ACC112 (cell line): Measurements from ENCODE around the gene FMO1.
"Not testable (repeated sequence)": the region's sequence is repeated elsewhere in the genome, so short reads cannot be mapped to it uniquely, and the experiment has no call there.

ENCODE experiments used
- H2AFZ ChIP-seq: fragments of 200-600 bp; sonication (generic); one replicate; pipeline ENCODE4 v1.6.0; 2017; ENCODE audit warnings: antibody characterized with exemption, low read length; ENCODE audit not compliant: unreplicated experiment
- H3K27ac ChIP-seq: fragments of 200-600 bp; sonication (generic); 2 replicates; pipeline ENCODE4 v1.5.1; 2014; ENCODE audit warnings: low read depth, mild to moderate bottlenecking, antibody characterized with exemption, low read length, moderate library complexity
- H3K27me3 ChIP-seq: fragments of 200-600 bp; sonication (generic); 2 replicates; pipeline ENCODE4 v1.6.1; 2014; ENCODE audit warnings: mild to moderate bottlenecking, antibody characterized with exemption, low read length, moderate library complexity, mixed read lengths; ENCODE audit not compliant: insufficient read depth
- H3K36me3 ChIP-seq: fragments of 200-600 bp; sonication (generic); 2 replicates; pipeline ENCODE4 v1.6.1; 2016; ENCODE audit warnings: mild to moderate bottlenecking, antibody characterized with exemption, low read length, moderate library complexity, mixed read lengths; ENCODE audit not compliant: insufficient read depth
- H3K4me1 ChIP-seq: fragments of 200-600 bp; sonication (generic); one replicate; pipeline ENCODE4 v1.6.1; 2016; ENCODE audit warnings: low read length, mixed read lengths; ENCODE audit not compliant: insufficient read depth, unreplicated experiment, control insufficient read depth
- H3K4me3 ChIP-seq: fragments of 200-600 bp; sonication (generic); 2 replicates; pipeline ENCODE4 v1.5.1; 2014; ENCODE audit warnings: mild to moderate bottlenecking, low read depth, low read length
- H3K79me2 ChIP-seq: fragments of 200-600 bp; sonication (generic); one replicate; pipeline ENCODE4 v1.6.0; 2016; ENCODE audit warnings: low read length; ENCODE audit not compliant: control insufficient read depth, unreplicated experiment, insufficient read depth

FMO1 gene

DNA sequence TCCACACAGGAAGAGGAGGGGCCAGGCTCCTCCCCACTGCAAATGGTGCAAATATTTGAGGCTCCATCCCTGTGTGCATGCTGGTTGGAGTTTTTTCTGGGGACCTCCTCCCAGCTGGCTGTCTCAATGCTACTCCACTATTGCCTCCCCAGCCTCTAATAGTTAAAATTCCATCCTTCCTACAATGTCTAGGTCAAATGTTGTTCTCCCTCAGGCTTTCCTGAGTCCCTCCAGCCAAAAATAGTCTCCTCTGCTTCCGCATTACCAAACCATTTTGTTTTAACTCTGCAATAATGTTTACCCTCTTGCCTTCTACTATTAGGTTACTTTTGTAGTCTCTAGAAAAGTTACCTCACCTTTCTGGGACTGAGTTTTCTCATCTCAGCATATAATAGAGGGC lies 29.6 kb upstream of the FMO1 start:
- H3K27me3 ChIP-seq, result no peaks in the 10 kb centered on the region
- peak overlapping the region; percentile 59; the same call in 1 of the 2 replicates for H3K27ac ChIP-seq
- H3K4me1 ChIP-seq, result peaks cover 27% of the 10 kb centered on the region
- no peak overlapping the region for H2AFZ ChIP-seq
- no peak overlapping the region for H3K4me3 ChIP-seq
- no peaks in the 10 kb centered on the region for H3K36me3 ChIP-seq
- no peaks in the 10 kb centered on the region for H3K79me2 ChIP-seq

DNA sequence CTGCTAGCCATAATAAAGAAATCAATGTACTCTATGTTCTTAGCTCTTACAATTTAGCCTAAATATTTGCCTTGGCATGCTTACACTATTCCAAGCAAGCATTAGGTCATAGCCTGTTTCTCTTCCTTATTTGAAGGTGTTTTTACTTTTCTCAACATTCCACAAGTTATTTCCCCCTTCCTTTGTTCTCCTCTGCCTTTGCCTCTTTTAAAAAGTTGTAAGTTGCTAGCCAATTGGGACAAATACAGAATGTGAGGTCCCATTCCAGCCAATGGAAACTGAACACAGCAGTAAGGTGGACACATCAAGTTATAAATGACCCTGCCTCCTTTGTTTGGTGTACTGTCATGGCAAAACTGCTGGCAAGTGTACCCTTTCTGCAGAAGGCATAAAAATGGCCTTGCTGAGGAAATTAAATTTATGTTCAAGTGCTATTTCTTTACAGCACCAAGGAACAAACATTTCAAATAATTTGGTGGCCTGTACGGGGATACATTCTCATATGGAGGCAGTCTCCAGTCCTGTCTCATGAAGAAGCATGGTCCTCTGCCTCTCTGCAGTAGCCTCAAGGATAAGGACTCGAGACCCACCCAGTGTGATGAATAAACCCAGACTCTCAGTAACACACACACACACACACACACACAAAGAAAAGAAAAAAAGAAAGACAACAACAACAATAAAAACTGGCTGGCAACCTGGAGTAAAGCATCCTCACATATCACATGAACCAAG lies 28.8 kb upstream of the FMO1 start:
- H3K4me3 ChIP-seq, result peak overlapping the region; percentile 52

DNA sequence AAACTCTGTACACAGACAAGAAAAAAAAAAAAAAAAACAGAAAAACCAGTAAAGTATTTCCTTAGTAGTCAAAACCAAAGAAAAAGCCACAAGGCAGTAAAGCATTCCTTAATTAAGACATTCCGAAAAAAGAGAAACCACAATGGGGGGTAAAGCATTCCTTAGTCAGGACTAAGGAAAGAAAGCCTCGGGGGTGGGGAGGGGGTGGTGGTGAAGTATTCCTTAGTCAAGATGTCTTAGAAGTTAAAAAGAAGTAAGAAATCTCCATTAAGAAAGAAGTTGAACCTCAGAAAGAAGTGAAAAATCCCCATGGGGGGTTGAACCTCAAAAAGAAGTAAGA lies 28.2 kb upstream of the FMO1 start:
- Histone ChIP-seq H3K27ac (peak overlapping the region; percentile 59), H3K4me3 (peak overlapping the region; percentile 52), H3K27me3 (no peaks in the 10 kb centered on the region), H3K79me2 (no peaks in the 10 kb centered on the region), H3K36me3 (no peaks in the 10 kb centered on the region), H2AFZ (peak overlapping the region; percentile 93), H3K4me1 (peaks cover 27% of the 10 kb centered on the region)

More for the DNA sequence above, 28.8 kb upstream of the FMO1 start:
- H2AFZ ChIP-seq, result peak overlapping the region; percentile 93
- H3K79me2 ChIP-seq, result no peaks in the 10 kb centered on the region
- H3K4me1 ChIP-seq, result peaks cover 27% of the 10 kb centered on the region
- peak overlapping the region; percentile 59 for H3K27ac ChIP-seq
- no peaks in the 10 kb centered on the region for H3K27me3 ChIP-seq
- no peaks in the 10 kb centered on the region for H3K36me3 ChIP-seq

DNA sequence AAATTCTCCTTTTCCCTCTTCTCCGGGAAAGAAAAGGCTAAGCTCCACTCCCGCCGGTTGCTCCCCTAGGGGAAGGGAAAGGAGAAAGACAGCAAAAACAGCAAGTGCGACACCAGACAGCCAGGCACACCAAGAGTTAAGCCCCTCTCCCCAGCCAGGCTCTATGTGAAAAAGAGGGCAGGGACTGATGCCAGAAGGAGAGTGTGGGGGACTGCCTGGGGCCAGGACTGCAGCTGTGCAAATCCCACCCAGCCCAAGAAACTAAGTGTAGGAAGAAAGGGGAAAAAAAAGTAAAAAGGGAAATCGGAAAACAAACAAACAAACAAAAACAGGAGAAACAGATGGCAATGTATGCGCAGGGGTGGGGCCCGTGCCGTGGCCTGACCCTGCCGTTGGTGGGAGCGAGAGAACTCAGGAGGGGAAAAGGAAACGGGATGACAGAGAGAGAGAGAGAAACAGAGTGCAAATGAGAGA lies 27.7 kb upstream of the FMO1 start:
- peak overlapping the region; percentile 59 for H3K27ac ChIP-seq
- H3K4me3 ChIP-seq, result peak overlapping the region; percentile 52
- peaks cover 27% of the 10 kb centered on the region for H3K4me1 ChIP-seq
- H3K36me3 ChIP-seq, result no peaks in the 10 kb centered on the region
- H3K79me2 ChIP-seq, result no peaks in the 10 kb centered on the region
- peak overlapping the region; percentile 93 for H2AFZ ChIP-seq
- H3K27me3 ChIP-seq, result no peaks in the 10 kb centered on the region

DNA sequence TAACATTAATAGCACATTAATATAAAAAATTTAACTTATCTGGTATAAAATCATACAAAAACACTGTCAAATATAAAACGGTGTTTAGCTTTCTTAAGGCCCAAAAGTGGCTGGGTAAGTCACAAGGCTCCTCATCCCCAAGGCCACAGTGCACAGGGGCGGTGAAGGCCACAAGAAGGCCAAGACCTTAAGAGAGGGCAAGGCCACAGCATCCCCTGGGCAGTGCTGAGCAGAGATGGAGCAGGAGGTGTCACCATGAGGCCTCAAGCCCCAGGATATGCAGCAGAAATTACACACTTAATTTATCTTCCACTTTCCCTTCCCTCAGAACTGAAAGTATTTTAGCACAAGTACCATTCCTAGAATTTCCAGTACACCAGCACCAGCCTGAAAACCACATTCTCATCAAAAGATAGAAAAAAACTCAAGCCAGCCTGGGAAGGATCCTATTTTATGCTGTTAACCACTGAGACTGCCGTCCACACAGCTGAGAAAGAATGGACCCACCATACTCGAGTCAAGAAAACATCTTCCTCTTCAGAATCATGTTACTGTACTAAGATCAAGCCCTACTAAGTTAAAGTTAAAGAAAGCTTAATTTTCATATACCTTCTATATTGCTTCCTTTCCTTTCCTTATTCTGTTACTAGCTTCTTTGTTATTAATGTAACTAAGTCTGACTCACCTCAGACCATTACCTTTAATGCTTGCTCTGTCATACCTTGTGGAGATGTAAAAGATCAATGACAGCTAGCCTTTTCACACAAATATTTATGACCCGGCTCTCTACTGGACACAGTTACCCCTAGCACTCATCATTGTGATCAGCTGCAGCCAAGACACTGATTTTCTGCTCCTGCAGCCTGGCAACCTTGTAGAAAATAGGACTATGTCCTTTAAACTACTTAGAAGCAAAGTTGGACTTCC lies 26.4 kb upstream of the FMO1 start:
- Histone ChIP-seq H2AFZ (peak overlapping the region; percentile 63), H3K27ac (no peak overlapping the region)

DNA sequence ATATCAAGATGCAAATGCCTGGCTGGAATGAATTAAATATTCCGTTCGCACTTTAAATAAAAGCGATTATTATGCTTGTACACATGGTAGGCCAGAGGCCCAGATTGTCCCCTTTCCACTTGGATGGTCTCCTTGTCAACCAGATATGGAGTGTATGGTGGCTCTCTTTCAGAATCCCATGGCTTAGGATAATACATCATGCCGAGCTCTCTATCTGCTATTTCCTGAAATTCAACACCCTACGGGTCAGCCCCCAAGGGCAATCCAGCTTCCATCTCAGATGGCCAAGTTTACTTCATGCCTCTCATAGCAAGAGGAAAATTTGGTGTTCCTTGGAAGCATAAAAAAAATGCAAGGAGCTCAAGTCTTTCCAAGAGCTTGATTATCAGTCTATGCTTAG lies 25.4 kb upstream of the FMO1 start:
- no peaks in the 10 kb centered on the region for H3K27me3 ChIP-seq
- no peaks in the 10 kb centered on the region for H3K36me3 ChIP-seq
- H3K4me3 ChIP-seq, result no peak overlapping the region
- no peaks in the 10 kb centered on the region for H3K79me2 ChIP-seq
- no peak overlapping the region for H3K27ac ChIP-seq
- peak overlapping the region; percentile 55 for H2AFZ ChIP-seq
- H3K4me1 ChIP-seq, result peaks cover 27% of the 10 kb centered on the region

More for the DNA sequence above, 26.4 kb upstream of the FMO1 start:
- Histone ChIP-seq H3K4me3 (no peak overlapping the region), H3K79me2 (no peaks in the 10 kb centered on the region), H3K4me1 (peaks cover 27% of the 10 kb centered on the region), H3K27me3 (no peaks in the 10 kb centered on the region), H3K36me3 (no peaks in the 10 kb centered on the region)

DNA sequence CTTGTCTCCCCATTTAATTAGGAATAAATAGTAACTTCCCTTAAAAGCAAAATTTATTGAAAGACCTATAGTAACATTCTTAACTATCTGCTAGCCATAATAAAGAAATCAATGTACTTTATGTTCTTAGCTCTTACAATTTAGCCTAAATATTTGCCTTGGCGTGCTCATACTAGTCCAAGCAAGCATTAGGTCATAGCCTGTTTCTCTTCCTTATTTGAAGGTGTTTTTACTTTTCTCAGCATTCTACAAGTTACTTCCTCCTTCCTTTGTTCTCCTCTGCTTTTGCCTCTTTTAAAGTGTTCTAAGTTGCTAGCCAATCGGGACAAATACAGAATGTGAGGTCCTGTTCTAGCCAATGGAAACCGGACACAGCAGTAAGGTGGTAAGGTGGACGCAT lies 24.0 kb upstream of the FMO1 start:
- H3K36me3 ChIP-seq, result not testable (repeated sequence)

DNA sequence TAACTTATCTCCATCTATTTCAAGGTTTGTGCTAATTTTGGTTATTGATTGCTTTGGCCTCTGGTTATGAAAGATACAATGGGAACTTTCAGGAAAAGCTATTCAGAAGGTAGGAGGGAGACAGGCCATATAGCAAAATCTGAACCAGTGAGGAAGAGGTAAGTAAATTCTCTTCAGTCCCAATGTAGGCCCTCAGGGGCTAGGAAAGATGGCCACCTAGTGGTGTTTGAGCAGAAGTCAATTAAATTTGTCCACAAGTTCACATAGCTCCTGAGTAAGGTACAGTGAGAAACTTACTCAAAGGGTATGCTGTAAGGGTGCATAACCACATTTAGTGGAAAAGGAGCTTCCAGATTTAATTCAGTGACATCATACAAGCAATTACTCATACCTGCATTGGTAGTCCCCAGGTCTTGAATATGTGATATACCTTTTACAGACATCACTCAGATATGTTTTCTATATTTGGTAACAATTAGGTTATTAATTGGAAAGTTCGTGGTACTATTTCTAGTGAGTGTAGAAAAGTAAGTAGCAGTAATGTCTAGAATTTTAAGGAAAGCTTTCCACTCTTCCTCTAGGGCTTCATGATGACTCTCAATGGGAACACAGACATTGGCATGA lies 21.4 kb upstream of the FMO1 start:
- Histone ChIP-seq H3K4me3 (no peak overlapping the region), H3K27ac (no peak overlapping the region), H3K36me3 (no peaks in the 10 kb centered on the region), H2AFZ (no peak overlapping the region), H3K79me2 (no peaks in the 10 kb centered on the region), H3K27me3 (no peaks in the 10 kb centered on the region), H3K4me1 (peaks cover 3% of the 10 kb centered on the region)

More for the DNA sequence above, 24.0 kb upstream of the FMO1 start:
- not testable (repeated sequence) for H3K4me3 ChIP-seq, H3K27ac ChIP-seq, H3K27me3 ChIP-seq, H3K79me2 ChIP-seq, H2AFZ ChIP-seq
- H3K4me1 ChIP-seq, result peaks cover 19% of the 10 kb centered on the region

DNA sequence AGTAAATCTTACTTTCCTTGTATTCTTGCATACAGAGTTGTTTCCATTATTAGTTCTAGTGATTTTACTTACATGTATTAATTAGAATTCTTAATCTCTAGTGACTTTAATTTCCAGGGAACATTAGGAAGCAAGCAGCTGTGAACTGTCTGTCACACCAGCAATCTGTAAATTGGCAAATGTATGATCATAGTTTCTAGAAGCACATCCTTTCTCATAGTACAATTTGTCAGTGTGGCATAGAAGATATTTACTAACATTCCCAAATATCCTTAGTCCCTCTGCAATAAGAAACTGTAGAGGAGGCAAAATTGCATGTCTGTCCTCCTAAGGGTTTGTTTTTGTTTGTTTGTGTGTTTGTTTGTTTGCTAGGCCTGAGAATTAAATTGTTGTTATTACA lies 17.0 kb upstream of the FMO1 start:
- no peak overlapping the region for H2AFZ ChIP-seq
- no peak overlapping the region for H3K4me3 ChIP-seq
- no peaks in the 10 kb centered on the region for H3K36me3 ChIP-seq
- H3K27ac ChIP-seq, result no peak overlapping the region
- H3K79me2 ChIP-seq, result no peaks in the 10 kb centered on the region
- no peaks in the 10 kb centered on the region; the same call in 1 of the 2 replicates for H3K27me3 ChIP-seq
- H3K4me1 ChIP-seq, result no peaks in the 10 kb centered on the region

DNA sequence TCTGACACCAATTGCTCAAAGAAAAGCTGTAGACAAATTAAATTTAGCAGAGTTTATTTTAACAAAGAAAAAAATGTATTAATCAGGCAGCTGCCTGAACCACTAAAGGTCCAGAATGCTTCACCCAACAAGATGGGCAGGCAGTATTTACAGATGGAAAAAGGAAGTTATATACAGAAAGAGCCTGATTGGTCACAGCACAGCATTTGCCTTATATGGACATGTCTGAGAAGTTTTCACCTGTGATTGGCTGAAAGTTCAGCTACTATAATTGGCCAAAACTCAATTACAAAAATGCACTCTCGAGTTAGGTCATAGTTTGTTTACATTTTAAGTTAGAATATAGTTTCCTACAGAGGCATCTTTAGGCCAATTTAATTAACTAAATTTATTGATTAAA lies 15.1 kb upstream of the FMO1 start:
- Histone ChIP-seq H3K4me3 (no peak overlapping the region), H3K79me2 (no peaks in the 10 kb centered on the region), H3K27me3 (no peaks in the 10 kb centered on the region; the same call in 1 of the 2 replicates), H2AFZ (no peak overlapping the region), H3K36me3 (no peaks in the 10 kb centered on the region), H3K4me1 (no peaks in the 10 kb centered on the region), H3K27ac (no peak overlapping the region)
